Endothelial cell of umbilical vein (primary cell): ENCODE data around the gene FMNL2.

Source experiments
- CTCF ChIP-seq, 2 donors: IDR thresholded peaks; 1 replicate in 1 of 2; 2 replicates in 1 of 2; pipeline ENCODE4 v1.5.1; 2011; ENCODE audit warnings: low read length in 2 of 2, mild to moderate bottlenecking in 2 of 2, moderate library complexity in 2 of 2, control low read depth in 1 of 2, inconsistent platforms in 1 of 2, low read depth in 1 of 2; ENCODE audit not compliant: insufficient read depth in 1 of 2; ENCODE audit errors: extremely low read depth in 1 of 2
- EZH2 ChIP-seq: IDR thresholded peaks from 2 replicates; pipeline ENCODE4 v1.6.1; 2012; ENCODE audit warnings: borderline replicate concordance, low read depth, mild to moderate bottlenecking, moderate library complexity, low read length, inconsistent platforms; ENCODE audit not compliant: severe bottlenecking
- FOS ChIP-seq: IDR thresholded peaks from 2 replicates; pipeline ENCODE4 v1.6.1; 2011; ENCODE audit warnings: mild to moderate bottlenecking, low read length, moderate library complexity, borderline replicate concordance; ENCODE audit not compliant: insufficient read depth
- JUN ChIP-seq: IDR thresholded peaks from 2 replicates; pipeline ENCODE4 v1.6.1; 2011; ENCODE audit warnings: borderline replicate concordance, low read depth; ENCODE audit not compliant: insufficient read length, insufficient read depth
- MYC ChIP-seq: IDR thresholded peaks from one replicate; pipeline ENCODE4 v1.6.1; 2011; ENCODE audit warnings: mild to moderate bottlenecking, low read depth, low read length
- POLR2AphosphoS5 ChIP-seq: IDR thresholded peaks from 2 replicates; pipeline ENCODE4 v1.6.1; 2012; ENCODE audit warnings: low read depth, mild to moderate bottlenecking, control low read depth, low read length, moderate library complexity; ENCODE audit not compliant: insufficient read depth
- TF ChIP-seq, protein P1 (sequence below): IDR thresholded peaks from 2 replicates; pipeline ENCODE4 v1.6.1; 2011; ENCODE audit not compliant: insufficient read depth, insufficient read length

GRCh38 chr2:152326710-152327109, 8.3 kb upstream of the FMNL2 start:
- TF ChIP-seq POLR2AphosphoS5 (no peak), MYC (no peak), CTCF (IDR thresholded peaks at IDR 0.05; ENCODE audit: extremely low read depth in 1 of 2, insufficient read depth in 1 of 2, low read depth in 1 of 2, low read length in 2 of 2) (no peak), JUN (no peak), EZH2 (no peak), FOS (no peak)
- TF ChIP-seq, protein P1, sequence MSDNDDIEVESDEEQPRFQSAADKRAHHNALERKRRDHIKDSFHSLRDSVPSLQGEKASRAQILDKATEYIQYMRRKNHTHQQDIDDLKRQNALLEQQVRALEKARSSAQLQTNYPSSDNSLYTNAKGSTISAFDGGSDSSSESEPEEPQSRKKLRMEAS: no peak
